Hematopoietic multipotent progenitor cell treated with erythropoietin and hydrocortisone succinate and interleukin-3 and kit ligand, for 6 days (in vitro differentiated cells): ENCODE data around the gene CATSPERD.

Experiments used
- DNase-seq: peaks from one replicate; pipeline ENCODE4 v3.0.0-alpha.2; 2015

CATSPERD gene

GRCh38 chr19:5789351-5789761 lies 68.9 kb downstream of the CATSPERD start:
- DNase-seq, result no peak

- DNase-seq, result no peak
Observed at GRCh38 chr19:5789886-5790558, 69.6 kb downstream of the CATSPERD start.

- DNase-seq, result peak; percentile 99
Observed at GRCh38 chr19:5790559-5791520, 70.4 kb downstream of the CATSPERD start, which contains the start of gene DUS3L. DUS3L (minus strand) TSS chr19:5791163; CDS start chr19:5791141, 22 bp downstream.

GRCh38 chr19:5792224-5792623 lies 71.8 kb downstream of the CATSPERD start:
- no peak for DNase-seq

- DNase-seq, result no peak
Observed at GRCh38 chr19:5793188-5793587, 72.8 kb downstream of the CATSPERD start.

GRCh38 chr19:5795382-5795919 lies 75.0 kb downstream of the CATSPERD start:
- DNase-seq, result no peak

GRCh38 chr19:5798244-5798643 lies 77.8 kb downstream of the CATSPERD start:
- no peak for DNase-seq

GRCh38 chr19:5799247-5800241 lies 79.1 kb downstream of the CATSPERD start:
- DNase-seq, result peak; percentile 96

- DNase-seq, result no peak
Observed at GRCh38 chr19:5800361-5801270, 80.2 kb downstream of the CATSPERD start.

- DNase-seq, result peak; percentile 82
Observed at GRCh38 chr19:5801796-5802619, 81.6 kb downstream of the CATSPERD start.

- no peak for DNase-seq
Observed at GRCh38 chr19:5803441-5803751, 83.0 kb downstream of the CATSPERD start.

GRCh38 chr19:5803752-5804515 lies 83.5 kb downstream of the CATSPERD start:
- peak; percentile 94 for DNase-seq

GRCh38 chr19:5804516-5805461 lies 84.4 kb downstream of the CATSPERD start, which contains the start of gene NRTN:
NRTN (plus strand) TSS chr19:5805067; CDS start chr19:5824166, 19,099 bp downstream.
- peak; percentile 40 for DNase-seq

- peak; percentile 79 for DNase-seq
Observed at GRCh38 chr19:5805462-5806132, 85.2 kb downstream of the CATSPERD start.

- no peak for DNase-seq
Observed at GRCh38 chr19:5806133-5806489, 85.7 kb downstream of the CATSPERD start.

GRCh38 chr19:5806905-5807304 lies 86.5 kb downstream of the CATSPERD start:
- no peak for DNase-seq

GRCh38 chr19:5808120-5808816 lies 87.8 kb downstream of the CATSPERD start:
- no peak for DNase-seq
